ENCODE measurements around the gene YPEL1. TPM values are rescaled to one million over a fixed set of nuclear protein-coding genes. Genes with fewer than 3 reads are reported as not detected.

The YPEL1 gene
- total RNA-seq, 1 donor from 2014 or later = 30.5 TPM

DNA sequence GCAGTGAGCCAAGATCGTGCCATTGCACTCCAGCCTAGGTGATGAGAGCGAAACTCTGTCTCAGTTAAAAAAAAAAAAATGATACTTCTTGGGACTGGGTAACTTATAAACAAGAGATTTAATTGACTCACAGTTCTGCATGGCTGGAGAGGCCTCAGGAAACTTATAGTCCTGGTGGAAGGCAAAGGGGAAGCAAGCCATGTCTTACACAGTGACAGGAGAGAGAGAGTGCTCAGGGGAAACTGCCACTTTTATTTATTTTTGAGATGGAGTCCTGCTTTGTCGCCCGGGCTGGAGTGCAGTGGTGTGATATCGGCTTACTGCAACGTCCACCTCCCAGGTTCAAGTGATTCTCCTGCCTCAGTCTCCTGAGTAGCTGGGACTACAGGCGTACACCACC lies 85.3 kb downstream of the YPEL1 start:
- no peak for DNase-seq (ENCODE audit: low spot score, unreplicated experiment)
- Mint-ChIP-seq H3K27me3 (no peaks in the 10 kb centered on the region), H3K36me3 (ENCODE audit: insufficient read depth) (peaks cover 6% of the 10 kb centered on the region), H3K27ac (no peak overlapping the region), H3K4me3 (ENCODE audit: low read depth) (peak overlapping the region; percentile 84), H3K9me3 (ENCODE audit: low read depth) (no peaks in the 10 kb centered on the region), H3K4me1 (ENCODE audit: low read depth) (peaks cover 14% of the 10 kb centered on the region)
- TF ChIP-seq, protein P1, sequence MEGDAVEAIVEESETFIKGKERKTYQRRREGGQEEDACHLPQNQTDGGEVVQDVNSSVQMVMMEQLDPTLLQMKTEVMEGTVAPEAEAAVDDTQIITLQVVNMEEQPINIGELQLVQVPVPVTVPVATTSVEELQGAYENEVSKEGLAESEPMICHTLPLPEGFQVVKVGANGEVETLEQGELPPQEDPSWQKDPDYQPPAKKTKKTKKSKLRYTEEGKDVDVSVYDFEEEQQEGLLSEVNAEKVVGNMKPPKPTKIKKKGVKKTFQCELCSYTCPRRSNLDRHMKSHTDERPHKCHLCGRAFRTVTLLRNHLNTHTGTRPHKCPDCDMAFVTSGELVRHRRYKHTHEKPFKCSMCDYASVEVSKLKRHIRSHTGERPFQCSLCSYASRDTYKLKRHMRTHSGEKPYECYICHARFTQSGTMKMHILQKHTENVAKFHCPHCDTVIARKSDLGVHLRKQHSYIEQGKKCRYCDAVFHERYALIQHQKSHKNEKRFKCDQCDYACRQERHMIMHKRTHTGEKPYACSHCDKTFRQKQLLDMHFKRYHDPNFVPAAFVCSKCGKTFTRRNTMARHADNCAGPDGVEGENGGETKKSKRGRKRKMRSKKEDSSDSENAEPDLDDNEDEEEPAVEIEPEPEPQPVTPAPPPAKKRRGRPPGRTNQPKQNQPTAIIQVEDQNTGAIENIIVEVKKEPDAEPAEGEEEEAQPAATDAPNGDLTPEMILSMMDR (IDR thresholded peaks at IDR 0.05; ENCODE audit: unreplicated experiment) = no peak

Small RNA genes within 50 kb of the gene (microRNA-seq; reads per million reads assigned to microRNA genes)
- gene MIR130B (ENCODE audit: borderline number of aligned reads, unreplicated experiment) (8,487 reads per million, percentile 92 among the genes with 10 or more reads in this experiment), gene MIR301B (ENCODE audit: borderline number of aligned reads, unreplicated experiment) (944 reads per million, percentile 78 among the genes with 10 or more reads in this experiment)

Other genes with a start within 250 kb of the YPEL1 start
- gene RIMBP3C, start 184.3 kb downstream of the YPEL1 start, total RNA-seq = 1.2 TPM in 1 of 2 replicates, not detected in the other
- 64.6 and 67.4 TPM in 2 replicates for gene UBE2L3, start 168.1 kb downstream of the YPEL1 start, total RNA-seq
- 19.0 and 21.4 TPM in 2 replicates for gene YDJC, start 105.8 kb downstream of the YPEL1 start, total RNA-seq
- gene CCDC116, start 103.0 kb downstream of the YPEL1 start, total RNA-seq = 1.3 and 1.4 TPM in 2 replicates
- gene SDF2L1, start 93.5 kb downstream of the YPEL1 start, total RNA-seq = 27.0 and 28.2 TPM in 2 replicates
- 46.7 and 49.2 TPM in 2 replicates for gene PPIL2, start 69.8 kb downstream of the YPEL1 start, total RNA-seq
- gene MAPK1, start 131.9 kb upstream of the YPEL1 start, total RNA-seq = 116 and 126 TPM in 2 replicates
- 22.7 and 25.2 TPM in 2 replicates for gene PPM1F, start 217.1 kb upstream of the YPEL1 start, total RNA-seq
- gene TOP3B, start 247.0 kb upstream of the YPEL1 start, total RNA-seq = 81.1 and 83.3 TPM in 2 replicates

Measured in progenitor cell of endocrine pancreas (in vitro differentiated cells).